Activated T-helper 17 cell treated with anti-CD3 and anti-CD28 coated beads, Interleukin-2, amount 50 U/mL, for 72 hours (primary cell): ENCODE data around the gene POLR2J. TPM values are rescaled to one million over a fixed set of nuclear protein-coding genes. Genes with fewer than 3 reads are reported as not detected.
A peak's percentile ranks its signal among the peaks of the same experiment; 100 is the strongest.
"Not testable (repeated sequence)": the region's sequence is repeated elsewhere in the genome, so short reads cannot be mapped to it uniquely, and the experiment has no call there.

Experiments
- ATAC-seq: fragments of 150-1000 bp; cut with Tn5 transposase; replicated peaks from 2 replicates; pipeline ENCODE4 v1.10.0; 2021; ENCODE audit warnings: mild to moderate bottlenecking, moderate library complexity
- H3K27ac Mint-ChIP-seq: one replicate; pipeline ENCODE4 v1.8.0; 2022; ENCODE audit warnings: mixed read lengths
- H3K27me3 Mint-ChIP-seq: one replicate; pipeline ENCODE4 v1.8.0; 2022; ENCODE audit warnings: mixed read lengths
- H3K36me3 Mint-ChIP-seq: one replicate; pipeline ENCODE4 v1.8.0; 2022; ENCODE audit warnings: low read depth, mild to moderate bottlenecking, mixed read lengths
- H3K4me1 Mint-ChIP-seq: one replicate; pipeline ENCODE4 v1.8.0; 2022; ENCODE audit warnings: mixed read lengths
- H3K4me3 Mint-ChIP-seq: one replicate; pipeline ENCODE4 v1.8.0; 2022; ENCODE audit warnings: mild to moderate bottlenecking, mixed read lengths
- H3K9me3 Mint-ChIP-seq: one replicate; pipeline ENCODE4 v1.8.0; 2022; ENCODE audit warnings: mixed read lengths
- total RNA-seq, 2 donors: library from RNA; stranded (reverse); gene quantifications; one replicate each; pipeline ENCODE4 v1.2.3, GENCODE V29; 2022

POLR2J gene
- total RNA-seq, 2 donors from 2014 or later: 63.5 to 74.2 TPM

DNA sequence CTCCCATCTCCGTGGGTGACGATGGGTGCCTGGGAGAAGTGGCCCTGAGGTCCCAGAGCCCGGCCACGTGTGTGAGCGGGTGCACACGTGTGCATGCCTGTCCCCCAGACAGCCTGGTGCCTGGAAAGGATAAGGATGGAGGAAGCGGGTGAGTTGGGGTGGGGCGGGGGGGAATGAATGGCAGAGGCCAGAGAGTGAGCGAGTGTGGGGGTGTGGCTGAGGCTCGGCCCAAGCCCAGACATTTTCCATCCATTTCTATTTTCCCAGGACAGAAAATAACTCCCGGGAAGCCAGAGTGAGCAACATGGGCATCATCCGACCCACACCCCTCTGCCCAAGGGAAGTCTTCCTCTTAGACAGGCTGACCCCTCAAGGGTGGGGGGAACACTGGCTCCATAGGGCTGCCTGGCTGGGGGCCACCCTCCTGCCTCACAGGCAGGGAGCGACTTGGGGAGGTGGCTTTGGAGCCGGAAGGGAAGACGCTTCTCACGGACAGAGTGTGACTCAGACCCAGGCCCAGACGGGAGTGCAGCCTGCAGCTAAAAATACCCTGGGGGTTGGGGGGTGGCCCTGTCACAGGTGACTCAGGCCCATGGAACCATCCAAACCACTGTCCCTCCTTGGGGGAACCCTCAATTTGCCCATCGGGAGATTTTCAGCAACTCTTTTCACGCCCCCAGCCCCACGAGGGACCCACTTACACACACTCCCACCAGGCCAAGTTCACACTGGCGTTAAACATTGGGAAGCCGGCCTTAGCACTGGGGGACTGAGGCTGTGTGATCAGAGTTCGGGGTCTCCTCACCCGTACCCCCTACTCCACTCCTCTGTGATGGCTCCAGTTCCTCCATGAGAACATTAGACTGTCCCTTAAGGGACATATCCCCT lies 26.8 kb upstream of the POLR2J start:
- H3K27ac Mint-ChIP-seq, H3K36me3 Mint-ChIP-seq: not testable (repeated sequence)
- ATAC-seq: peak; percentile 16

DNA sequence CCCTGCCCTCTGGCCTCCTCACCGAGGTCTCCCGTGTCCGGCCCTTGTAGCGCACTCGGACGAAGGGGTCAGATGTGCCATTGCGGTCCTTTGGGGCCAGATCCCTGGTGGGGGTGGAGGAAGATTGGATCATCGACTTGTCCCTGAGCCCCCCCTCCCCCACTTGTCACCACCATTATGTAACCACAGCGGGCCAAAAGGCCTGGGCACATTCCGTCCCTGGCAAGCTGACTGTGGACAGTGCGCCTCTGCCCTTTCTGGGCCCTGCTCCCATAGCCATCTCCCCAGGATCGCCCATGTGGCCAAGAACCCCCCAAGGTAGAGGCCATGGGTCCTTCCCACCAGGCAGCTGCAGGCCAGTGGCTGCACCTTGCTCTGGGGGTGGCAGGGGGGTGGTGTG lies 24.4 kb upstream of the POLR2J start:
- not testable (repeated sequence) for H3K27ac Mint-ChIP-seq, H3K9me3 Mint-ChIP-seq, H3K4me1 Mint-ChIP-seq, H3K4me3 Mint-ChIP-seq, H3K27me3 Mint-ChIP-seq, H3K36me3 Mint-ChIP-seq
- peak; percentile 14 for ATAC-seq

More for the DNA sequence above, 26.8 kb upstream of the POLR2J start:
- not testable (repeated sequence) for H3K4me3 Mint-ChIP-seq, H3K27me3 Mint-ChIP-seq, H3K4me1 Mint-ChIP-seq, H3K9me3 Mint-ChIP-seq

DNA sequence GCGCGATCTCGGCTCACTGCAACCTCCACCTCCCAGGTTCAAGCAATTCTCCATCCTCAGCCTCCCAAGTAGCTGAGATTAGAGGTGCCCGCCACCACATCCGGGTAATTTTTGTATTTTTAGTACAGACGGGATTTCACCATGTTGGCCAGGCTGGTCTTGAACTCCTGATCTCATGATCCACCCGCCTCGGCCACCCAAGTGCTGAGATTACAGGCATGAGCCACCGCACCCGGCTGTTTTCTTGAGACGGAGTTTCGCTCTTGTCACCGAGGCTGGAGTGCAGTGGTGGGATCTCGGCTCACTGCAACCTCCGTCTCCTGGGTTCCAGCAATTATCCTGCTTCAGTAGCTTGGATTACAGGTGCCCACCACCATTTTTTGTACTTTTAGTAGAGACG lies 19.6 kb upstream of the POLR2J start:
- H3K4me1 Mint-ChIP-seq, H3K27ac Mint-ChIP-seq, H3K9me3 Mint-ChIP-seq, H3K27me3 Mint-ChIP-seq, H3K4me3 Mint-ChIP-seq, ATAC-seq, H3K36me3 Mint-ChIP-seq: not testable (repeated sequence)

DNA sequence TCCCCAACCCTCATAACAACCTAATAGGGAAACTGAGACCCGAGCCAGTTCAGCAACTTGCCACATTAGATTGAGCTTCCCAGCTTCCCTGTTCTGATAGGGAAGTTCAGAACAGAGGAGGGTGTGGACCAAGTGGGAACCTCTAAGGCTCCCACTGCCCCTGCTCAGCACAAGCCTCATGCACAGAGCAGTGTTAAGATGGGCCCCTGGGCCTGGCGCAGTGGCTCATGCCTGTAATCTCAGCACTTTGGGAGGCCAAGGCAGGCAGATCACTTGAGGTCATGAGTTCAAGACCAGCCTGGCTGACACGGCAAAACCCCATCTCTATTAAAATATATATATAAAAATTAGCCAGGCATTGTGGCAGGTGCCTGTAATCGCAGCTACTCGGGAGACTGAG lies 18.6 kb upstream of the POLR2J start:
- not testable (repeated sequence) for H3K36me3 Mint-ChIP-seq, H3K27me3 Mint-ChIP-seq, H3K4me3 Mint-ChIP-seq, H3K9me3 Mint-ChIP-seq, ATAC-seq, H3K4me1 Mint-ChIP-seq, H3K27ac Mint-ChIP-seq

DNA sequence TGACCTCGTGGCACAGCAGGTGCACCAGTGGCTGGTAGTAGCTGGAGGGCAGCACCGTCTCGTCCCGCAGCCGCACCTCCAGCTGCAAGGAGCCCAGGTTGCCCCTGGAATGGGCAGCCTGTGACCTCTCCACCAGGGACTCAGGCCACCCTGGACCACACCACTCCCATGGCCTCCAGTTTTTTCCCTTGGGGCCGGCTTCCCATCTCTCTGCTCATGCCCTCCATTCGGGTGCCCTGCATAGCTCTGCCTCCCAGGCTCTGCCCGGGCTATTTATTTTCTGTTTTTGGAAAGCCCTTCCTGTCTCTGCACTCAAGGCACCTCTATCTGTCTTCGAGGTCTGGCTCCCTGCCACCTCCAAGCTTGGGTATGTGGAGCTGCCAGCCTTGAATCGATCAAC lies 18.1 kb upstream of the POLR2J start:
- not testable (repeated sequence) for ATAC-seq, H3K4me3 Mint-ChIP-seq, H3K36me3 Mint-ChIP-seq, H3K9me3 Mint-ChIP-seq, H3K4me1 Mint-ChIP-seq, H3K27ac Mint-ChIP-seq, H3K27me3 Mint-ChIP-seq

DNA sequence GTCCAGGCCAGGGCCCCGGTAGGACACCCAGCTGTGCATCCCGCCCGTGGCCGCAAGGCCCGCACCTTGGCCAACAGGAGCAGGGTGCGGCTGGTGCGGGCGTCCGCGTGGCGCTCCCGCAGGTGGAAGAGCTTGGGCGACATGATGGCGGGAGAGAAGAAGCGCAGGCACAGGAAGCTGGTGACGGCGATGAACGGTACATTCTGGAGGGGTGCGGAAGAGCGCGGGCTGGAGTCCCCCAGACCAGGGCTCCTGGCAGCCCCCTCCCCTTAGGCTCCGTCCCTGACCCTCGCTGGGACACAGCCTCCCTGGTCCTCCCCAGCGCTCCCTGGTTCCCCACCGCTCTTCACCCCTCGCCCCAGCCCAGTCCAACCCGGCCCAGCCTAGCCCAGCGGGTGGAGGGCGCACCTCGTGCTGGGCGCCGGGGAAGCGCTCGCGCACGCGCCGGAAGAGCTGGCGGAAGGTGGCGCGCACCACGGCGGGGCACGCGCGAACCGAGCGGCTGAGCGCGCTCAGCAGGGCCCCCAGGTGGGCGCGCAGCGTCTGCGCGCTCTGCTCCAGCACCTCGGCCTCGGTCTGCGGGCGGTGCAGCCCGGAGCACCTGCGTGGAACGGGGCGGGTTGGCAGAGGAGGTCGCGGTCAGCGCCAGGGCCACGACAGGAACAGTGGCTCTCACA lies 15.9 kb upstream of the POLR2J start:
- ATAC-seq: peak; percentile 72
- not testable (repeated sequence) for H3K27ac Mint-ChIP-seq, H3K4me1 Mint-ChIP-seq, H3K36me3 Mint-ChIP-seq, H3K27me3 Mint-ChIP-seq, H3K4me3 Mint-ChIP-seq, H3K9me3 Mint-ChIP-seq

DNA sequence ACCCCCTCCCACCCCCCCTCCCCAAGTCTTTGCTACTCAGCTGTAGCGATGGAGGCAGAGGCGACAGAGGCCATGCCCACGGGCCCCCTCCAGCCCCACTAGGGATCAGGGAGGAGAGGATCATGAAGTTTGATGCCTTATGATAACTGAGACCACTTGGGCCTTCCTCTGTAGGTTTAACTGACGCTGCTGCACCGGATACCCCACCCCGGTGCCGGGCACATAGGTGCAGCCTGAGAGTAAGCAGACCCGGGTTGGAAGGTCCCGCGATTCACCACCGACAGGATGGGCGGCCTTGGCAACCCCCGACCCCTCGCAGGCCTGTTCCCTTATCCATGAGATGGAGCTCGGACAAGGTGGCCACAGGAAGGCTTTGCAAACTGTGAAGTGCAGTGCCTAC lies 15.3 kb upstream of the POLR2J start:
- ATAC-seq: peak; percentile 14
- not testable (repeated sequence) for H3K4me3 Mint-ChIP-seq, H3K36me3 Mint-ChIP-seq, H3K4me1 Mint-ChIP-seq, H3K27ac Mint-ChIP-seq, H3K27me3 Mint-ChIP-seq, H3K9me3 Mint-ChIP-seq

DNA sequence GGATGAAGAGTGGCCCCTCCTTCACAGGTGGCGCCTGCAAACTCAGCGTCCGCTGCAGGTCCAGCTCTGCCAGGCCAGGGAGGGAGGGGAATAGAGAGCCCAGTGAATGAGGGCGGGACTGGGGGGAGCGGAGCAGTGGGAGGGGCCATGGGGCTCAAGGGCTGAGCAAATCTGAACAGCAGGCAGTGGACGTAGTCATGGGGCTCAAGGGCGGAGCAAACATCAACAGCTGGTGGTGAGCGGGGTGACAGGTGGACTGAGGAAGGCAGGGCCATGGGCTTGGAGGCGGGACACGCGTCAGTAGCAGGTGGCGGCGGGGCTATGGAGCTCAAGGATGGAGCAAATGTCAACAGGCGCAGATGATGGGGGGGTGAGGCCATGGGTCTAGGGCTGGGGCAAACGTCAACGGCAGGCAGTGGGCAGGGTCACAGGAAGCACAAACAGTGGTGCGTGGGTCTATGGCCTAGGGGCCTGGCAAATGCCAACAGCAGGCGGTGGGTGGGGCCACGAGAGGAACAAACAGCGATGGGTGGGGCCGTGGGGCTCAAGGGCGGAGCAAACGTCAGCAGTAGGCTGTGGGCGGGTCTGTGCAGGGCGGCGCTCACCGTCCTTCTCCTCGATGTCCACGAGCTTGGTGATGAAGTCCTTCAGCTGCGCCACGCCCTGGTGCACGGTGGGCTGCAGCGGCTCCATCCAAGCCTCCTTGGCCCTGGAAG lies 14.7 kb upstream of the POLR2J start:
- H3K27me3 Mint-ChIP-seq, H3K36me3 Mint-ChIP-seq, H3K4me3 Mint-ChIP-seq, H3K27ac Mint-ChIP-seq, H3K4me1 Mint-ChIP-seq, H3K9me3 Mint-ChIP-seq: not testable (repeated sequence)
- ATAC-seq: peak; percentile 56

DNA sequence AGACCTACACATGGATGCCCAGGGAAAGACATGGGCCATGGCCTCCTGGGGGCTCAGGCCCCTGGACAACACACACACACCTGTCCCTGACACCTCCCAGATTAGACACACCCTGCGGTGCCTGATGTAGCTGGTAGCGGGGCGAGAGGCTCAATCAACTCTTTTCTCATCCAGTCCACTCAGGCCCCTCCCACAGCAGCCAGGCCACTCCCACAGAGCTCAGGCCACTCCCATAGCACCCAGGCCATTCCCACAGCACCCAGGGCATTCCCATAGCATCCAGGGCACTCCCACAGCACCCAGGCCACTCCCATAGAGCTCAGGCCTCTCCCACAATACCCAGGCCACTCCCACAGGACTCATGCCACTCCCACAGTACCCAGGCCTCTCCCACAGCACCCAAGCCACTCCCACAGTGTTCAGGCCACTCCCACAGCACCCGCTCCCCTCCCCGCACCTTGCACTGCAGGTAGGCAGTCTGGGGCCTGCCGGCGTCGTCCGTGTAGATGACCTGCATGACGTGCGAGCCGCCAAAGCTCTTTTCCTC lies 11.9 kb upstream of the POLR2J start:
- H3K4me1 Mint-ChIP-seq, H3K27me3 Mint-ChIP-seq, H3K27ac Mint-ChIP-seq, H3K36me3 Mint-ChIP-seq, H3K4me3 Mint-ChIP-seq, H3K9me3 Mint-ChIP-seq: not testable (repeated sequence)
- peak; percentile 73 for ATAC-seq

DNA sequence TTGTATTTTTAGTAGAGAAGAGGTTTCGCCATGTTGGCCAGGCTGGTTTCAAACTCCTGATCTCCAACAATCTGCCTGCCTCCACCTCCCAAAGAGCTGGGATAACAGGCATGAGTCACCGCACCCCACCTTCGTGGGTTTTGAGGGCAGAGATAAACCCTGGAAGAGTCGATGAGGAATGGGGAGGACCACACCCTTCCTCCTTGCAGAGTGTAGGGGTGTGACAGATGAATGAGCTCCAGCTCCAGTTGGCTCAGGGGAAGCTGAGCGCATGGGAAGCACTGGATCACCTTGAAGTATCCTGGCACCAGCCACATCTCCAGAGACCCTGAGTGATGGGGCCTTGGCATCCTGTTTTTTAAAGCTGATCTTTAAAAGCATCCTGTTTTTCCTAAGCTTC lies 5.6 kb upstream of the POLR2J start:
- not testable (repeated sequence) for H3K27ac Mint-ChIP-seq, H3K4me1 Mint-ChIP-seq, H3K9me3 Mint-ChIP-seq, ATAC-seq, H3K36me3 Mint-ChIP-seq, H3K4me3 Mint-ChIP-seq, H3K27me3 Mint-ChIP-seq

DNA sequence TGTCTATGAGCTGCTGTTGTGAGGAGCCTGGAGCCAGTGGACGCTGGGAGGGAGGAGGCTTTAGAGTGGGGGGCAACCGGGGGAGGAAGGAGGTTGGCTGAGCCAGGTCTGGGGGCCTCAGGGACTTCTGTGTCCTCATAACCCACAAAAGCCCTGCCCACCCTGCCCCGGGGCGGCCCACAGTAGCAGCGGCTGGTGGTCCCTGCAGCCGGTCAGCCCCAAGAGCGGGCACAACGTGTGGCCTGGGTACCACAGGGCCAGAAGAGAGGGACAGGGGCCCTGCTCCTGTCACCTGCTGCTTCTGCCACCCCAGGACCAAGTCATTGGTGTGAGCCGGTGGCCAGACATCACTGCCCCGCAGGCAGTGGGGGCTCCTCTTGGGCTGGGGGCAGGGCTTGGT lies 3.2 kb upstream of the POLR2J start:
- H3K9me3 Mint-ChIP-seq: not testable (repeated sequence)

DNA sequence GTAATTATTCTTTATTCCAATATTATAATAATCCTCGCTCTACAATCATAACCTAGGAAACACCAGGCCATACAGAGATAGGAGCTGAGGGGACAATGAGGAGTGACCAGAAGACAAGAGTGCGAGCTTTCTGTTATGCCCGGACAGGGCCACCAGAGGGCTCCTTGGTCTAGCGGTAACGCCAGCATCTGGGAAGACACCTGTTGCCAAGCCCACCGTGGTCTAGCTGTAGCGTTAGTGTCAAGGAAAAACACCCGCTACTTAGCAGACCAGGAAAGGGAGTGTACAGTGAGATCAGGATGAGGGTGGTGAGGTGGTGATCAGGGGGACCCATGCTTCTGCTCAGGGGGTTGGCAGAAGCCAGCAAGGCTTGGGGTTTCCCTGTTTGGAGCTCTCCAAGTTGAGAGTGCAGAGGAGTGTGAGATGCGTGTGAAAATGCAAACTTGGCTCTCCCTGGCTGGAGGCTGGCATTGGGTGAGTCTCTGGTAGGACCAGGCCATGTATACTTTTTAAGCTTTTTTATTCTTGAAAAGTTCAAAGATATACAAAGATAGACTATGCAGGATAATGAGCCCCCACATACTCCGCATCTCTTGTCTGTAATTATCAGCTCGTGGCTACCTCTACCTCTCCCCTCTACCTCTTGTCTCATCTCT lies 1.4 kb upstream of the POLR2J start:
- not testable (repeated sequence) for ATAC-seq, H3K4me3 Mint-ChIP-seq, H3K27me3 Mint-ChIP-seq, H3K4me1 Mint-ChIP-seq, H3K36me3 Mint-ChIP-seq, H3K27ac Mint-ChIP-seq, H3K9me3 Mint-ChIP-seq

More for the DNA sequence above, 3.2 kb upstream of the POLR2J start:
- not testable (repeated sequence) for H3K27me3 Mint-ChIP-seq, H3K27ac Mint-ChIP-seq, H3K4me3 Mint-ChIP-seq, ATAC-seq, H3K4me1 Mint-ChIP-seq, H3K36me3 Mint-ChIP-seq

DNA sequence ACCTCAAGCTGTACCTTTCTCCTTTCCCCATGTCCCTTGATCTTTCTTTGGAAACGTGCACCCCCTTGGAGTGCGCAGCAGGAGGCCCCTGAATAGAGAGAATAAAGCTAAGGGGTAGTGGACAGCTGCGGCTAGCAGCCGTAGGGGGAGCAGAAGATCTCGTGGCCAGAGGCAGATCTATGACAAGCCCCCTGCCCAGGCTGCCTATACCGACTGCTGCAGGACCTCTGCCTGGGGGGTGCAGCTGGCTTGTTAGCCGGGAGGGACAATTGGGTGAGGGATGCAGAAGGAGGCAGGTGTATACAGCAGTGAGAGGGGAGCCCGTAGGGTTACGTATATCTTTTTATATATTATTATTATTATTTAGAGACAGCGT lies 475 bp upstream of the POLR2J start:
- peak; percentile 20 for ATAC-seq

DNA sequence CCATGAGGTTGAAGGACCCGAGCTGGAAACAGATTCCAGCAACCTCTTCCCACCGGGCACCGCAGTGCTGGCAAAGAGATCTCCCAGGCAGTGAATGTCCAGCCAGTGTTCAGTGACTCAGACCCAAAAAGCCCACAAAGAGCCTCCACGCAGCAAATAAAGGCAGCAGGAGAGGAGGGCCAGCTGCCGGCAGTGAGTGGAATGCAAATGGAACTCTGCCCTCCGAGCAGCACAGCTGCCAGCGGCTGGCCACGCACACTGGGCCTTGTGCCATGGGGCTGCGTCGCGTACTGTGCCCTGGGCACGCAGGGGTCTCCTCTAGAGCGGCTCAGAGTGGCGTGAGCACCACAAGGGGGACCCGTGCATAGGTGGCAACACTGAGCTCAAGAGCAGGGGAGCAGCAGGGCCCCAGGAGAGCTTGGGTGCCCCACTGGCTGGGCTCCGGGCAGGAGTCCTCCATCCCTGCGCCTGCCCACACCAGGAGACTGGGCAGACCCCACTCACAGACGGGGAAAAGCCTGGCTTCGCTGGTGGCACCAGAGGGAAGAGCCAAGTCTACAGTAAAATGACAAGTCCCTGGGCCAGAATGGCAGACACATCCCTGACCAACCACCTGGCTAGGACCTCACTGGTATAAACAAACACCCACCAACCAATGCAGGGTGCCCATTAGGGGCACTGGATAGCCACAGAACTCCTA lies 3.8 kb downstream of the POLR2J start:
- H3K4me1 Mint-ChIP-seq, H3K9me3 Mint-ChIP-seq, H3K27ac Mint-ChIP-seq, ATAC-seq, H3K27me3 Mint-ChIP-seq, H3K4me3 Mint-ChIP-seq: not testable (repeated sequence)
- peaks cover 23% of the 10 kb centered on the region for H3K36me3 Mint-ChIP-seq

More for the DNA sequence above, 475 bp upstream of the POLR2J start:
- not testable (repeated sequence) for H3K36me3 Mint-ChIP-seq, H3K4me3 Mint-ChIP-seq, H3K4me1 Mint-ChIP-seq, H3K27me3 Mint-ChIP-seq, H3K9me3 Mint-ChIP-seq, H3K27ac Mint-ChIP-seq
